OCI-LY1 (cell line): ENCODE data around the gene STPG4.

Experiments
- H2AFZ ChIP-seq: fragments of 200-600 bp; sonication (generic), shearing (Covaris generic); 2 replicates; pipeline ENCODE4 v1.6.0; 2014; ENCODE audit warnings: antibody characterized with exemption, mild to moderate bottlenecking, low read length
- H3F3A ChIP-seq: fragments of 200-600 bp; sonication (generic), shearing (Covaris generic); 2 replicates; pipeline ENCODE4 v1.6.0; 2014; ENCODE audit warnings: mild to moderate bottlenecking, antibody characterized with exemption, low read length, moderate library complexity; ENCODE audit not compliant: insufficient read depth
- H3K27ac ChIP-seq: fragments of 200-600 bp; sonication (generic); 2 replicates; pipeline ENCODE4 v1.5.1; 2014; ENCODE audit warnings: low read length, mixed run types, mild to moderate bottlenecking, low read depth; ENCODE audit not compliant: poor library complexity, severe bottlenecking
- H3K27me3 ChIP-seq: fragments of 200-600 bp; sonication (generic); 2 replicates; pipeline ENCODE4 v1.6.0; 2014; ENCODE audit warnings: antibody characterized with exemption, mild to moderate bottlenecking, low read length, moderate library complexity; ENCODE audit not compliant: insufficient read depth
- H3K36me3 ChIP-seq: fragments of 200-600 bp; sonication (generic); 2 replicates; pipeline ENCODE4 v1.6.1; 2014; ENCODE audit warnings: mild to moderate bottlenecking, antibody characterized with exemption, low read length, moderate library complexity, mixed read lengths; ENCODE audit not compliant: insufficient read depth
- H3K4me1 ChIP-seq: fragments of 200-600 bp; sonication (generic); 2 replicates; pipeline ENCODE4 v1.5.1; 2014; ENCODE audit warnings: mild to moderate bottlenecking, low read length, moderate library complexity; ENCODE audit not compliant: insufficient read depth, severe bottlenecking
- H3K4me2 ChIP-seq: fragments of 200-600 bp; sonication (generic), shearing (Covaris generic); 2 replicates; pipeline ENCODE4 v1.6.1; 2014; ENCODE audit warnings: low read length
- H3K4me3 ChIP-seq: fragments of 200-600 bp; sonication (generic); 2 replicates; pipeline ENCODE4 v1.5.1; 2014; ENCODE audit warnings: low read length, low read depth, mild to moderate bottlenecking, mixed read lengths; ENCODE audit not compliant: poor library complexity, severe bottlenecking
- H3K79me2 ChIP-seq: fragments of 200-600 bp; shearing (Covaris generic); 2 replicates; pipeline ENCODE4 v1.6.1; 2016; ENCODE audit warnings: mixed run types, low read length, mixed read lengths; ENCODE audit not compliant: insufficient read depth
- H3K9ac ChIP-seq: fragments of 200-600 bp; sonication (generic), shearing (Covaris generic); 2 replicates; pipeline ENCODE4 v1.6.1; 2014; ENCODE audit warnings: mild to moderate bottlenecking, low read length, mixed read lengths
- H3K9me2 ChIP-seq: fragments of 200-600 bp; sonication (generic), shearing (Covaris generic); 2 replicates; pipeline ENCODE4 v1.6.1; 2014; ENCODE audit warnings: low read depth, mild to moderate bottlenecking, low read length, mixed read lengths
- H3K9me3 ChIP-seq: fragments of 200-600 bp; shearing (Covaris generic); 2 replicates; pipeline ENCODE4 v1.6.1; 2014; ENCODE audit warnings: low read length, mixed read lengths
- H4K20me1 ChIP-seq: fragments of 200-600 bp; sonication (generic), shearing (Covaris generic); 2 replicates; pipeline ENCODE4 v1.6.0; 2016; ENCODE audit warnings: mild to moderate bottlenecking, low read length; ENCODE audit not compliant: insufficient read depth
- CTCF ChIP-seq: fragments of 200-600 bp; sonication (generic), shearing (Covaris generic); IDR thresholded peaks from 2 replicates; pipeline ENCODE4 v1.5.1; 2017; ENCODE audit warnings: mild to moderate bottlenecking, antibody characterized with exemption, low read length, moderate library complexity, mixed read lengths
- EZH2 ChIP-seq: fragments of 200-600 bp; sonication (generic), shearing (Covaris generic); IDR thresholded peaks from 2 replicates; pipeline ENCODE4 v1.8.0; 2017; ENCODE audit warnings: borderline replicate concordance, mixed run types, mild to moderate bottlenecking, antibody characterized with exemption, low read length, moderate library complexity, mixed read lengths

The STPG4 gene

GRCh38 chr2:47065771-47066380, 89.2 kb downstream of the STPG4 start:
- no peaks in the 10 kb centered on the region for H3K9me2 ChIP-seq
- H3K9me3 ChIP-seq = no peaks in the 10 kb centered on the region
- H3F3A ChIP-seq = no peaks in the 10 kb centered on the region
- no peaks in the 10 kb centered on the region for H4K20me1 ChIP-seq
- no peaks in the 10 kb centered on the region for H3K27me3 ChIP-seq
- no peak overlapping the region for H3K9ac ChIP-seq
- H3K4me3 ChIP-seq = no peak overlapping the region
- H3K36me3 ChIP-seq = peaks cover 80% of the 10 kb centered on the region
- no peak overlapping the region for H2AFZ ChIP-seq
- peaks cover 8% of the 10 kb centered on the region for H3K4me1 ChIP-seq
- H3K27ac ChIP-seq = no peak overlapping the region
- no peaks in the 10 kb centered on the region for H3K79me2 ChIP-seq
- no peak overlapping the region for H3K4me2 ChIP-seq
- TF ChIP-seq EZH2 (no peak), CTCF (no peak)

GRCh38 chr2:47065343-47065742, 89.8 kb downstream of the STPG4 start:
- Histone ChIP-seq H3K4me1 (peaks cover 3% of the 10 kb centered on the region), H3K9ac (no peak overlapping the region), H2AFZ (no peak overlapping the region), H4K20me1 (no peaks in the 10 kb centered on the region), H3K9me3 (no peaks in the 10 kb centered on the region), H3K9me2 (no peaks in the 10 kb centered on the region), H3K27ac (no peak overlapping the region), H3K27me3 (no peaks in the 10 kb centered on the region), H3K36me3 (peaks cover 80% of the 10 kb centered on the region), H3K4me3 (no peak overlapping the region), H3K79me2 (no peaks in the 10 kb centered on the region), H3K4me2 (no peak overlapping the region), H3F3A (no peaks in the 10 kb centered on the region)
- TF ChIP-seq CTCF (no peak), EZH2 (no peak)

- Histone ChIP-seq H3F3A (no peaks in the 10 kb centered on the region), H3K36me3 (peaks cover 76% of the 10 kb centered on the region), H2AFZ (no peak overlapping the region), H3K27me3 (no peaks in the 10 kb centered on the region), H3K9me2 (no peaks in the 10 kb centered on the region), H3K4me2 (no peak overlapping the region), H3K4me1 (no peaks in the 10 kb centered on the region), H3K79me2 (no peaks in the 10 kb centered on the region), H3K9me3 (no peaks in the 10 kb centered on the region), H4K20me1 (no peaks in the 10 kb centered on the region), H3K27ac (no peak overlapping the region), H3K4me3 (no peak overlapping the region), H3K9ac (no peak overlapping the region)
- no peak for TF ChIP-seq EZH2
- no peak for TF ChIP-seq CTCF
Measured at GRCh38 chr2:47064106-47064505, 91.0 kb downstream of the STPG4 start.
